Measurements from ENCODE around the gene SAP30BP.
"Not testable (repeated sequence)": the region's sequence is repeated elsewhere in the genome, so short reads cannot be mapped to it uniquely, and the experiment has no call there.

SAP30BP gene

GRCh38 chr17:75634754-75635609 is 32.2 kb upstream of the SAP30BP start:
- TF ChIP-seq ISL1 (CRISPR knock-in tag; IDR thresholded peaks at IDR 0.05) (no peak), ZFP3 (CRISPR knock-in tag; IDR thresholded peaks at IDR 0.05) (no peak), TOX (CRISPR knock-in tag; IDR thresholded peaks at IDR 0.05; ENCODE audit: borderline replicate concordance) (no peak), OSR1 (CRISPR knock-in tag; IDR thresholded peaks at IDR 0.05) (no peak), ARNTL (CRISPR knock-in tag; IDR thresholded peaks at IDR 0.05; ENCODE audit: borderline replicate concordance, low read depth) (no peak), PATZ1 (CRISPR knock-in tag; IDR thresholded peaks at IDR 0.05; ENCODE audit: borderline replicate concordance) (no peak), CREB5 (CRISPR knock-in tag; IDR thresholded peaks at IDR 0.05; ENCODE audit: low read depth) (no peak), CSRNP3 (CRISPR knock-in tag; IDR thresholded peaks at IDR 0.05) (no peak), ZFP30 (CRISPR knock-in tag; IDR thresholded peaks at IDR 0.05) (no peak), PPARA (CRISPR knock-in tag; IDR thresholded peaks at IDR 0.05; ENCODE audit: borderline replicate concordance) (no peak), CSDC2 (CRISPR knock-in tag; IDR thresholded peaks at IDR 0.05) (no peak), TCF4 (CRISPR knock-in tag; IDR thresholded peaks at IDR 0.05; ENCODE audit: borderline replicate concordance) (no peak), SNAI2 (CRISPR knock-in tag; IDR thresholded peaks at IDR 0.05) (no peak)
- ATAC-seq = no peak

GRCh38 chr17:75635610-75636202 is 31.4 kb upstream of the SAP30BP start:
- ATAC-seq = no peak
- no peak for TF ChIP-seq RARB (CRISPR knock-in tag; IDR thresholded peaks at IDR 0.05)
- no peak for TF ChIP-seq ZFP30 (CRISPR knock-in tag; IDR thresholded peaks at IDR 0.05)
- no peak for TF ChIP-seq TCF4 (CRISPR knock-in tag; IDR thresholded peaks at IDR 0.05; ENCODE audit: borderline replicate concordance)
- no peak for TF ChIP-seq PPARA (CRISPR knock-in tag; IDR thresholded peaks at IDR 0.05; ENCODE audit: borderline replicate concordance)
- no peak for TF ChIP-seq CSDC2 (CRISPR knock-in tag; IDR thresholded peaks at IDR 0.05)

- ATAC-seq = no peak
- TF ChIP-seq BACH2 (CRISPR knock-in tag; IDR thresholded peaks at IDR 0.05; ENCODE audit: borderline replicate concordance) (no peak), ZNF565 (CRISPR knock-in tag; conservative IDR thresholded peaks at IDR 0.05; ENCODE audit: low read depth) (no peak), ZC3H10 (CRISPR knock-in tag; IDR thresholded peaks at IDR 0.05) (no peak), ZFP3 (CRISPR knock-in tag; IDR thresholded peaks at IDR 0.05) (no peak), TOX (CRISPR knock-in tag; IDR thresholded peaks at IDR 0.05; ENCODE audit: borderline replicate concordance) (no peak), CSDC2 (CRISPR knock-in tag; IDR thresholded peaks at IDR 0.05) (no peak), ZNF70 (CRISPR knock-in tag; IDR thresholded peaks at IDR 0.05) (no peak), OSR1 (CRISPR knock-in tag; IDR thresholded peaks at IDR 0.05) (no peak), SNAI2 (CRISPR knock-in tag; IDR thresholded peaks at IDR 0.05) (no peak)
Measured at GRCh38 chr17:75636381-75637142, 30.6 kb upstream of the SAP30BP start.

- ATAC-seq = no peak
- no peak for TF ChIP-seq ZNF70 (CRISPR knock-in tag; IDR thresholded peaks at IDR 0.05)
- TF ChIP-seq ESRRG (CRISPR knock-in tag; IDR thresholded peaks at IDR 0.05) = no peak
Measured at GRCh38 chr17:75637143-75637538, 30.0 kb upstream of the SAP30BP start.

- no peak for ATAC-seq
- TF ChIP-seq CSRNP3 (CRISPR knock-in tag; IDR thresholded peaks at IDR 0.05) (no peak), SNAI2 (CRISPR knock-in tag; IDR thresholded peaks at IDR 0.05) (no peak), CSDC2 (CRISPR knock-in tag; IDR thresholded peaks at IDR 0.05) (no peak), TCF4 (CRISPR knock-in tag; IDR thresholded peaks at IDR 0.05; ENCODE audit: borderline replicate concordance) (no peak), ZNF70 (CRISPR knock-in tag; IDR thresholded peaks at IDR 0.05) (no peak), PATZ1 (CRISPR knock-in tag; IDR thresholded peaks at IDR 0.05; ENCODE audit: borderline replicate concordance) (no peak), TOX (CRISPR knock-in tag; IDR thresholded peaks at IDR 0.05; ENCODE audit: borderline replicate concordance) (no peak)
Measured at GRCh38 chr17:75637551-75637950, 29.6 kb upstream of the SAP30BP start.

- not testable (repeated sequence) for ATAC-seq
Measured at GRCh38 chr17:75638039-75638438, 29.1 kb upstream of the SAP30BP start.
